GM19239 (cell line): ENCODE data around the gene HEXA.
"Not testable (repeated sequence)": the region's sequence is repeated elsewhere in the genome, so short reads cannot be mapped to it uniquely, and the experiment has no call there.

Experiments
- DNase-seq: peaks from one replicate; pipeline ENCODE4 v3.0.0; 2011; ENCODE audit warnings: low spot score; ENCODE audit not compliant: insufficient read length
- FAIRE-seq: peaks from 2 replicates; lab custom pipeline; 2011; peaks lifted over from hg19 to GRCh38; lab: Jason Lieb, UNC

The HEXA gene

DNA sequence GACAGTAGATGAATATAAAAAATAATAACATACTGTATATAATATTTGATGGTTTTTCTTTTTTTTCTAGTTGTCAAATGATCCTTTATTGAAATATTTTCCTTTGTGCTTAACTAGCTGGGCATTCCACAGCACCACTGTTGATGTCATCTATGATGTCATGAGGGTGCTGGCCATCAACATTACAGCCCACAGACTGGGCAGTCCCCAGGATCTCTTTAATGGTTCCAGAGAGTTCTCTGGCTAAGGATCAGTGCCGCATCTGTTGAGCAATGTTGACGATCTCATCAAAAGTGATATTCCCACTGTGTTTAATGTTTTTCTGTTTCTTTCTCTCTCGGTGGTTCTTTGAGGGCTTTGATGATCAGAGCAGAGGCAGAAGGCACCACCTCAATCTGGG lies 3.3 kb upstream of the HEXA start:
- not testable (repeated sequence) for FAIRE-seq

DNA sequence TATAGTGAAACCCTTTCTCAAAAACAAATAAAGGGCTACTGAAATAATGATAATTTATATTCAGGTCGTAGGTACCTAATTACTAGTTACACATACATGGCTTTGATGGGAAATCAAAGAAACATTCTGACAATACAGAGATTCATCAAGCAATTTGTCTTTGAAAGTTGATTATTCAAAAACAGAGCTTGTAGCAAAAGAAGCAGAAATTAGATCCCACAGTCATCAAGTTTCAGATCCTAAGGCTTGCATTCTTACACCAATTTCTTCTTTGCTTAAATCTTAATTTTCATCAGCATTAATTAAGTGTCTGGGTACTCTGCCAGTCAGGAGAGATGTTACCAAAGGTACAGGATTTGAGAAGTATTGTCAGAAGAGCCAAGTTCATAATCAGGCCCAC lies 1.5 kb upstream of the HEXA start:
- DNase-seq (no peak), FAIRE-seq (no peak)

More for the DNA sequence above, 3.3 kb upstream of the HEXA start:
- not testable (repeated sequence) for DNase-seq

DNA sequence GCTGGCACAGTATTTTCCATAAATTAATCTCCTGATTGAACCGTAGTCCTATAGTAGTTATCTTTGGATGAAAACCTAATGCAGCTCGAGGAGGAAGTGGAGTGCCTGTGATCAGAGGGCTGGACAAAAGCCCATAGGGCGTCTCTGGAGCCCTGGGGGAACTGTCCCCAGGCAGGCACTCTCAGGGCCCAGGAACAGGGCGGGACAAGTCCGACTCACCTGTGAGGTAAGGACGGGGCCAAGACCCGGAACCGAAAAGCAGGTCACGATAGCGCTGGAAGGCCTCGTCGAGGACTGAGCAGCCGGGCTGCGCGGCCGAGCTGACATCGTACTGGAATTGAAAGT lies 341 bp downstream of the HEXA start:
- FAIRE-seq: no peak
- DNase-seq: peak; percentile 7

DNA sequence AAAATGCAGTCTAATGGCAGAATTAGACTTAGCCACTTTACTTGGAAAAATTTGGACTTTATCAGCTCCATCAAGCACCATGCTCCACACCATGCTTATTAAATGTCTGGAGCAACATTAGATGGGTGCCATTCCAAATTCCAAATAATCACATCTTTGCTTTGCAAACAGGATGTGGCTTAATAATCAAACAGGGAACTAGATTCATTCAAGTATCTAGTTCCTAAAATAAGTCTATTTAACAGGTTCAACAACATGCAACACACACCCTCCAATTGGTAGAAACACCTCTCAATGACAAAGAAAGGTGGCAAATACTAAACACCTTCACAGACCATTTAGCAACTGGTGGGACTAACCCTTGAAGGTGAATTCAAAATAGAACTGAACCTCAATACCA lies 3.5 kb downstream of the HEXA start:
- no peak for FAIRE-seq
- DNase-seq: no peak

DNA sequence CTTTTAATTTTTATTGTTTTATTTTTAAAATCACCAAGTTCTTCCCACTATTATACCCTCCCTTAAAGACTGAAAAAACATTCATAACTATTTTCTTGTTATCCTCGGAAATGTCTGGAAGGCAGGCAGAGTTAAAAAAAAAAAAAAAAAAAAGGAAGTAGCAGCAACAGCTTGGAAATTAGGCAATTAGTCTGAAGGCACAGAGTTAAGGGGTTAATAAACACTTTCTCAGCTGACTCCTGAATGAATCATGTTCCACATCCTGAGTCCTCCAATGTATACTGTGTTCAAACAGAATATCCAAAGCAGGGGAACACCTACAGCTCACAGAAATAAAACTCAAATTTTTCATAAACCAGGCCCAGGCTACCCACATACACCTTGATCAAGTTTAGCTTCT lies 5.8 kb downstream of the HEXA start:
- FAIRE-seq: no peak

DNA sequence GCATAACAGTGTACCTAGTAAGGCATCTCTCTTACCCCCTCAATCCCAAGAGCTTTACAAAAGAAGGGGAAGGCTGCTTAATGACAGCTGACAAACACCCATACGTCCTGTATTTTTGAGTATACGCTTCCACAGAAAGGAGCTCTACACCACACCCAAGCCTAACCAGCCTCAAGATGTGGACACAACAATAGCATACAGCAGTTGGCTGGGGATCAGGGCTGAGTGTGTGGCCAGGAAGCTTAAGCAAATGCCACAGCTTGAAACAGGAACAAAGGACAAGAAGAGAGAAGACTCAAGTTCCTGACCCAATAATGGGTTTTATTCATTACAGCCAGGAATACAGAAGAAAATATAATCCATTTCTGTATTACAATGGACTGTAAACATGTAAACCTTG lies 6.9 kb downstream of the HEXA start:
- no peak for FAIRE-seq
- DNase-seq: no peak

More for the DNA sequence above, 5.8 kb downstream of the HEXA start:
- no peak for DNase-seq

DNA sequence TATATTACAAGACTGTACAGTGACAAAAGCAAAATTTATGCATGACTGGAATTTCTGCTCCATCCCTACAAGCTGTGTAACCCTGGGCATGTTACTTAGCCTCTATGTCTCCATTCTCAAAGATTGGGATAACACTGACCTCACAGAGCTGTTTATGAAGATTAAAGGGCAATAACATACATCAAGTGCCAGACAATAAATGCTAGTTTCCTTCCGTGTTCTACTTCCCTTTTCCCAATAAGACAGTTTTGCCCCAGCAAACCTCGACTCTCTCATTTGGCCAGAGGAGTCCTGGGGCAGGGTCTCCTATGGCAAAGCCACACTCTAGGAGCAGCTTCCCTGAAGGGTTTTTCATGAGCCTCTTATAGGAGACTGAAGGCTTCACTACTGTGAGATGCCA lies 7.5 kb downstream of the HEXA start:
- FAIRE-seq (no peak), DNase-seq (no peak)

DNA sequence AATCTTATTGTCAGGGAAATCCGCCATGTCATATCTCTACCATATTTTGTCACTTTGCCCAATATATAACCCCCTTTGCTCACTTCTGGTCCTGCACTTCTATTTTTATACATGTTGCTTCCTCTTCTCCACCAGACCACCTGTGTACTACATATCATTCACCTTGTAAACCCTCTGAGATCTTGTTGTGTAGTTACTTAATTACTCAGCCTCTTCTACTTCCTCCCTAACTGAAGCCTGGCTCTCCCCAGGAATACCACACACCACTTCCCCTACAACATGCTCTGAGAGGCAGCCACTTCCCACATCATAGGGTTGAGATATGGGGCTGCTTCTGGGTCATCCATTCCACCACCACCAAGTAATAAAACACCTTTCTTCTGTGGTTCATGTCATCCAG lies 10.0 kb downstream of the HEXA start:
- FAIRE-seq: peak; percentile 79
- peak; percentile 33 for DNase-seq

DNA sequence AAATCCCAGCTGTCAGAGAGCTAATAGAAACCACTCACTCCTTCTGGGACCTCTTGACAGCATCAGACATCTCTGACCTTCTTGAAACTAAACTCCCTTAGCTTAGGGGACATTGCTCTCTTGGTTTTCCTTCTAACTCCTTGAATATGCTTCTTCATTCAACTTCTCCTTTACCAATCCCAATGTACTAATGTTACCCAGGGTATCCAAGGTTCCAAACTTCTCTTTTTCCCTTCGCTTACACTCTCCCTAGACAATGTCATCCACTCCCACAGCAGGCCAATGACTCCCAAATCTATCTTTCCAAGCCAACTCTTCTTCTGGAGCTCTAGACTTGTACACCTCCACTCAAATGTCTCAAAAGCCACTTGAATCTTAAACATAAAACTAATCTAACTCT lies 14.6 kb downstream of the HEXA start:
- FAIRE-seq (no peak), DNase-seq (no peak)

DNA sequence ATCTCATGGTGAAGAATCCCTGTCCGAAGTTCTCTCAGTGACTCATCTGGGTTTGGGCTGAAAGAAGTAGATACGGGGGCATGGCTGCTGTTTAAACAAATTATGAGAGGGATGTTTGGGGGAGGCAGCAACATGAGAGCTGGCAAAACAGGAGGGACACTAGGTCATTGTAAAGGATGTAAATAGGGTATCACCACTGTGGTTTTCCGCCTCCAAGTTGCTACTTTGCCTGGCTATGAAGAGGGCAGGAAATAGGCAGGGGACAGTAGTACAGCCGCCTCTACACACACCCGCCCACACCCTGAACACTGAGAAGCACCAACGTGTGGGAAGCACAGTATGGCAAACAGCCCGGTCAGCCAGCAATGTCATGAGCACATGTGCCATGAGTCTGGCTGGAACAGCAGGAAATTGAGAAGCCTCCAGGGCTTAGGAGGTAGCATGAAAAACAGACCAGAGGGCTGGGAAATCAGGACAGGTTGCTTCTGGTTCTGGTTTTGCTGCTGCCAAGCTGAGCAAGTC lies 17.1 kb downstream of the HEXA start:
- FAIRE-seq: no peak
- DNase-seq: no peak

DNA sequence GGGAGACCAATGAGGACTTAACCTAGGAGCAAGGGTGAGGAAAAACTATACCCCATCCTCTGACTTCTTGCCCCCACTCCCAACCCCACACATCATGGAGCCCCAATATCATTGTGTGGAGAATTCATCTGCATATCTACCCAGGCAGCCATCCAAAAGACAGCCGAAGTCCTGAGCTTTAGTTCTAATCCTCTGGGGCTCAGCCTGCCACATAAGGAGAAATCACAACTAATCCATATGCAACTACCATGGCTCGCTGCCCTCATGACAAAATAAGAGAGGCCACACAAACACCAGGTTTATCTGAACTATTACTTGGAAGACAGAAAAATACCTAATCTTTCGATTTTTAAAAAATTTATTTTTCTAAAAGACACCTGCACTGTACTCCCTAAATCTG lies 17.7 kb downstream of the HEXA start:
- no peak for DNase-seq
- FAIRE-seq: no peak

DNA sequence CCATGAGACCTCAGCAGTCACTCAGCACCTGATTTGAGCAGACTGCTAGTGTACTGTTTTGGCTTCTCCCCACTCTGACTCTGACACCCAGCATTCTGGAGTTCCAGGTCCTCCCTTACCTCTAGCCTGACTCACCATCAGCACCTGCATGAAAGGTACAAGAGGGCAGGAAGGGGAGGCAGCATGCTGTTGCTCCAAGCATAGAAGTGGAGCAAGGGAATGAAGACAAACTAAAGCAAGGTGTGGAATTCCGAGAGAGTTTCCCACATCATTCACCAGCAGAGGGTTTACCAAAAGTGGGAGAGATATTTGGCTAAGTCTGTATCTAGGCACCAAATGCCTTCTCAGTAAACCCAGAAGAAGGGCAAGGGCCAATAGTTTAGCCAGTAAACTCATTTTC lies 21.3 kb downstream of the HEXA start:
- DNase-seq: no peak

DNA sequence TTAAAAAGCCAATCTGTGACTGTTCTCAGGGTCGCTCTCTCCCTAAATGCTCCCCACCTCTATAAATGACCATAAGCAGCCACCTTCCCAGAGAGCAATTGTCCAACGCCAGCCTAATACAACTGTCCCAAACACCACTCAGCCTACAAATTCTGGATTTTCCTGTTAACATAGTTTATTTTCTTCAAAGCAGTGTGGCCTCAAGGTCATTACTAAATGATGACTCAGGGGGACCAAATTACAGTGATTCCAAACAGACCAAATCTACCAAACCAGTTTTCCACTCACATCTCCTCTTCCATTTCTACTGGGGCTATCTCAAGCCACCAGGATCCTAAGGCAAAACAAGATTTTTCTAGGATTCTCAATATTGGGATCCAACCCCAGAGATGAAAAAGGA lies 22.5 kb downstream of the HEXA start:
- no peak for FAIRE-seq

More for the DNA sequence above, 21.3 kb downstream of the HEXA start:
- FAIRE-seq: no peak

DNA sequence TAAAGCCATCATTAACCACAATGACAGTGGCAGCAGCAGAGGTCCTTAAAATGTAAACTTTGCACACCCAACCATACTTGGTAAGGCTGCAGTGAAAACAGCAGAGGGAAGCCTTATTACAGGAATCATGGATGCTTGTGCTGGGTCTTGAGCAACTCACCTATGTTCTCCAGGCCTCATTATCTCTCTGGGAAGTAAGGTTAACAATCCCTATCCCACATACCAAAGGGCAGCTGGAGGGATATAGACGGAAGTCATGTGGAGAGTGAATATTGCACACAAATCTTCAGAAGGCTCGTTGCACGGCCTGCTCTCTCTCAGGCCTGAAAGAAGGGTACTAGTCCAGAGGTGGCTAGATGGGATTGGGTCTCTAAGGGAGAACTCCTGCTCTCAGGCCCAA lies 30.0 kb downstream of the HEXA start:
- FAIRE-seq: no peak
- DNase-seq: no peak

More for the DNA sequence above, 22.5 kb downstream of the HEXA start:
- DNase-seq: no peak

DNA sequence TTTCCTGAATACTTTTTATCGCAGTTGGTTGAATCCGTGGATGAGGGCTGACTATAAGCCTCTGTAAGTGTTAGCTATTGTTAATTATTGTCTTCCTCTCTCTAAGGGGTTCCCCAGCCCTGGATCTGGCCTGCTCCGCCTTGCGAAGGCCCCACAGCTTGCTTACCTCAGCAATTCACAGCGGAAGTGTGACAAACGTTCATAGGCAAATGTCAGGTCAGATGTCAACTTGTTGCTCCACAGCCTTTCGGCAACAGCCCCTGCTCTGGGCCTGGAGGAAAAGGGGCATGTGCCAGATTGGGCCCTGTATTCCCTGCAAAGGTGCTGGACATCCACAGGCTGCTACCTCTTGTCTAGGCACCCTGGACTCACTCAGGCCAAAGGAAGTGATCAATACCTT lies 30.5 kb downstream of the HEXA start:
- no peak for FAIRE-seq

DNA sequence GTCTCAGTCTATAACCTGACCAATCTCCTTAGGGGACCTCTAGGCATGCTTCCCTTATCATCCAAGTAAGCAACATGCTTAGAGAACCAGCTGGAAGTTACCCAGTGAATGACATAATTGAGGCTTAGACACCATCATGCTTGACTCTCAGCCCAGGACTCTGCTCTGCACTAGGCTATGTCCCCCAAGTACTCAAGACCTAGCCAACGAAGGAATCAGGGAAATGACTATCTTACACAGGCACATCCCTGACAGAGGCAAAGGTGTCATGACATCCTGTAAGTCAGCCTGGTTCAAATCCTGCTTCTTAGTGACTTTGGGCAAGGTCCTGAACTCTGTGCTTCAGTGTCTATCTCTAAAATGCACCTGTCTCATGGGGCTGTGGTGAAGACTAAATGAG lies 31.2 kb downstream of the HEXA start:
- FAIRE-seq (no peak), DNase-seq (no peak)

More for the DNA sequence above, 30.5 kb downstream of the HEXA start:
- DNase-seq: no peak

DNA sequence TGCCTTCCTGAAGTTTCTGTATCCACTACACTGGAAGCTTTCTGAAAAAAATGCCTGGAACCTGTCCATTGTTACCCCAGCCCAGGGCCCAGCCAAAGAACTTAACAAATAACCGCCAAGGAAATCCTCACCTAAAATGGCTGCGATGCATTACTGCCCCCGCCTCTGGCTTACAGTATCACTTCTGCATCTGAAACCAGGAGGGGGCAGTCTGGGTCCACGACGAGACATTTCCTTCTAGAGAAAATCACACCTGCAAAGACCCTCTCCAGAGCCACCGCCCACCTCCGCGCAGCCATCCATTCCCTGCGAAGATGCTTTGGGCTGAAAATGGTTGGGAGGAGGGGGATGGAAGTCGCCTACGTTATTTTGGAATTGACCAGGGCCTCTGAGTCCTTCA lies 33.4 kb downstream of the HEXA start:
- FAIRE-seq: no peak

DNA sequence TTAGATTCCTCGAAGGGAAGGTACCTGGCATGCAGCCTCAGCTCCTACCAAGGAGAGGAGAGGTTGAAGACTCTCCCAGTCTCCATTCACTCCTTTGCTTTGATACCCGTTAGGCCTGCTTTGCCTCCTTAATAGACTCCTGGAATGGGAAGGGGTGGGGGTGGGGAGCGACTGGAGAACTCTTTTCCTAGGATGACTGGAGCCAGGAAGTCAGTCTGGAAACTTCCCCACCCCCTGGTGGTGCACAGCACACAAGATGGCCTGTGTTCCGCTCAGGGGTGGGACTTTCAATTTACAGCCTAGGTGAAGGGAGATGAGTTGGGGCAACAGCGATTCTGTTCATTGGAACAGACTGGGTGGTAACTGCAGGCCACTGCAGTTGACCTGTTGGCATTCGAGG lies 34.5 kb downstream of the HEXA start:
- FAIRE-seq: no peak

More for the DNA sequence above, 33.4 kb downstream of the HEXA start:
- no peak for DNase-seq

DNA sequence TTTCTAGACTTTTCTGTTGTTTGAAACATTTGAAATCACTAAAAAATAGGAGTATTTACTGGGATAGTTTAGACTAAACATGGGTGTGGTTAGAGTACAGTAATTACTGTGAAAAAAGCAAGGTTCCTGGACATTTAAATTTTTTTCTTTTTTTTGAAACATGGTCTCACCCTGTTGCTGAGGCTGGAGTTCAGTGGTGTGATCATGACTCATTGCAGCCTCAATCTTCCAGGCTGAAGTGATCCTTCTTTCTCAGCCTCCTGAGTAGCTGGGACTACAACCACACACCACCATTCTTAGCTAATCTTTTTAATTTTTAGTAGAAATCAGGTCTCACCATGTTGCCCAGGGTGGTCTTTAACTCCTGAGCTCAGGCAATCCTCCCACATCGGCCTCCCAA lies 35.4 kb downstream of the HEXA start:
- no peak for FAIRE-seq
- DNase-seq: no peak

More for the DNA sequence above, 34.5 kb downstream of the HEXA start:
- no peak for DNase-seq

DNA sequence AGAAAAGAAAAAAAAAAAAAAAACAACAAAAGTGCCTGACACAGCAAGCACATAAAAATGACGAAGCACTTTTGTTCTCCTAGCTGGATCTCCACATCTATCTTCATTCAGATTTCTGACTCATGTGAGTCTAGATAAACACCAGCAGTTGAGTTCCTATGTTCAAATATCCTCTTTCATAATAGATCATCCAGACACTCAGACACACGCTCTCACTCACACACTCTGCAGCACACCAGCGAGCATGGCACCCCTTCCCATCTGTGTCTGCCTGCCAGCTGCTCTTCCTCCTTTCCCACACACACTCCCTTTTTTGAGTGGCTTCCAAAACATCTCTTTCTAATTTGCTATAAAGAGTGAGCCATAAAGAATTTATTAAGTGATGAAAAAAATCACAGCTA lies 36.0 kb downstream of the HEXA start:
- no peak for FAIRE-seq
- no peak for DNase-seq

DNA sequence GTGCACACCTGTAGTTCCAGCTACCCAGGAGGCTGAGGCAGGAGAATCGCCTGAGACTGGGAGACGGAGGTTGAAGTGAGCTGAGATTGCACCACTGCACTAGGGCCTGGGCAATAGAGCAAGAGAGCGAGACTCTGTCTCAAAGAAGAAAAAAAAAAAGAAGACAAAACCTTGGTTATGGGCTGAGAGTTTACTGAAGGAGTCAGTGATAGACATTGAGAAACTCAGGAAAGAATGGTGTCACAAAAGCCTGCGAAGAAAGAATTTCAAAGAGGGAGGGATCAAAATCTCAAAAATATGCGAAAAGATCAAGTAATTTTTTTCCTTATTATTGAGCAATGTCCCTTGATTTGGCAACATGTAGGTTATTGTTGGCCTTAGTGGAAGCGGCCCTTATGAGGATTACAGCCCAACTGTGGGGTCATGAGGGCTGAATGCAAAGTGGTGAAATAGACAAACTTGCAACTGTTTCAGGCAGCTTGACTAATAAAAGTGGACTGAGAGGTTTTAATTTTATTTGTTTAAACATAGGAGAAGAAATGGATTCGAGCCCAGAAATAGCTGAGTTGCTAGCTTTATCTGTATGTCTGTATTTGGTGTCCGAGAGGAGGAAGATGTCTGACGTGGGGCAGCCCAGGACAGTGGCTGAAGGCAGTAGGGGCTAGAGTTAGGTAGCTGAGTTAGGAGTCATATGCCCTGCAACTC lies 37.0 kb downstream of the HEXA start:
- FAIRE-seq (no peak), DNase-seq (no peak)

DNA sequence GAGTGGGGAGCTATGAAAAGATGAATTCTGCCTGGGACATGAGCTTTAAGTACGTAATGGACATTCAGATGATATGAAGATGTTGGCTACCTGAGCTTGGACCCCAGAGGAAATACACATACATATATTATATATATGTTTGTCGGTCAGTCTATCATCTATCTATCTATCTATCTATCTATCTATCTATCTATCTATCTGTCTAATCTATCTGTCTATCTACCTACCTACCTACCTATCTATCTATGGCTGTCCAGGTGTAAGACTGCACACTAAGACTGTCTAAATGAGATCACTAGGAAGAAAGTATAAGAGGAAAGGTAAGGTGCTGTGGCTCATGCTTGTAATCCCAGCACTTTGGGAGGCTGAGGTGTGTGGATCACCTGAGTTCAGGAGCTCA lies 37.7 kb downstream of the HEXA start:
- FAIRE-seq (no peak), DNase-seq (no peak)
